ENCODE measurements around the gene DDIAS. TPM values are rescaled to one million over a fixed set of nuclear protein-coding genes. Genes with fewer than 3 reads are reported as not detected.
"Not testable (repeated sequence)": the region's sequence is repeated elsewhere in the genome, so short reads cannot be mapped to it uniquely, and the experiment has no call there.

DDIAS gene
- total RNA-seq, 2 donors from 2014 or later = 6.1 to 17.3 TPM

DNA sequence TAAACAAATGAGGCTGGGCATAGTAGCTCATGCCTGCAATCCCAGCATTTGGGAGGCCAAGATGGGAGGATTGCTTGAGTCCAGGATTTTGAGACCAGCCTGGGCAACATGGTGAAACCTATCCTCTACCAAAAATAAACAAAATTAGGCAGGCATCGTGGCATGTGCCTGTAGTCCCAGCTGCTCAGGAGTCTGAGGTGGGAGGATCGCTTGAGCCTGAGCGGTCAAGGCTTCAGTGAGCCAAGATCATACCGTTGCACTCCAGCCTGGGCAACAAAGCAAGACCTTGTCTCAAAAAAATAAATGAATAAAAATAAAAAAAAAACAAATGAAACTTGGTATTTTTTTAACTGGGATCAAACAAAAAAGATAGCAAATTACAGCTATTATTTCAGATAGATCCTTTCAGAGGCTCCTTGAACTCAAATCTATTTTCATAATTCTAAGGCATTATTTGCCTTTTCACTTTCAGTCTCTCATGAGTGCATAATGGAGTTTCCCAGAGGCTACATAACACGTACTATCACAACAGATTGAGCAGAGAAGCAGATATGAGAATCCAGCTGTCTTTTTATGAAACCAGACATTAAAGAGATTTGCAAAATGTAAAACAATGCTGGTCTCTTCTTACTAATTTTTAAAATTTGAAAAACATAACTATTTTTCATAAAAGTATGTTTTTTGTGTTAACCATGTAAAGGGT is 23.1 kb downstream of the DDIAS start:
- H3K9me3 Mint-ChIP-seq = peaks cover 3% of the 10 kb centered on the region
- ATAC-seq (replicated peaks) = no peak
- no peak overlapping the region for H3K27ac Mint-ChIP-seq
- no peak overlapping the region for H3K4me3 Mint-ChIP-seq
- H3K4me1 Mint-ChIP-seq = peaks cover 24% of the 10 kb centered on the region
- H3K27me3 Mint-ChIP-seq = no peaks in the 10 kb centered on the region
- peaks cover 11% of the 10 kb centered on the region for H3K36me3 Mint-ChIP-seq (ENCODE audit: low read depth)

DNA sequence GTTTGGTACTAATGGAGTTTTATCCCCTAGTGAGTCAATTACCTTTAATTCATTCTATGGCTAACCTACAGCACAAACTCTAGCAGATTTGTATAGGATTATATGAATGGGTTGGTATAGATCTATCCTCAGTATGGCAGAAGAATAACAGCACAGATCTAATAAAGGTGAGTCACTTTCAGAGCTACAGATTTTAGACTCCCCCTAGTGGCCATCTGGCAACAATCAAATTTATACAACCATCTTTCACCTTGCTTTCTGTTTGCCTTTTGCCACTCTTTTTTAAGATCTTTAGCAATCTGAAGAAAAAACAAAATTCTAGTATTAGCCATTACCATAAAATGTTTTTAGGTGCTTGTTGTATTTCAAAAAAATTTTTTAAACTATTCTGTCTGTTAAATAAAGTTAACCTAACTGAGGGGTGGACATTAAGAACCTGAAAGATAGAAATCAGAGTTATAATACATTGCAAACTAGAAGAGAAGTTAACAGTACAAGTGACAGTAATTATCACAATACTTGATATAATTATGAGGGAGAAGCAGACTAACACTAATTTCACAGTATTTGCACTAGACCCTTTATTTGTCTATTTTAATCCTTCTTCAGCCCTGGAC is 25.8 kb downstream of the DDIAS start:
- H3K27me3 Mint-ChIP-seq = no peaks in the 10 kb centered on the region
- H3K4me3 Mint-ChIP-seq = no peak overlapping the region
- H3K9me3 Mint-ChIP-seq = no peaks in the 10 kb centered on the region

GRCh38 chr11:82929121-82929520 is 27.6 kb downstream of the DDIAS start:
- peaks cover 25% of the 10 kb centered on the region for H3K36me3 Mint-ChIP-seq (ENCODE audit: low read depth)
- no peaks in the 10 kb centered on the region for H3K9me3 Mint-ChIP-seq
- no peak overlapping the region for H3K4me3 Mint-ChIP-seq
- H3K27me3 Mint-ChIP-seq = no peaks in the 10 kb centered on the region
- no peak overlapping the region for H3K27ac Mint-ChIP-seq
- H3K4me1 Mint-ChIP-seq = no peaks in the 10 kb centered on the region
- ATAC-seq (replicated peaks) = no peak

More for the DNA sequence above, 25.8 kb downstream of the DDIAS start:
- ATAC-seq (replicated peaks) = peak; percentile 72
- Mint-ChIP-seq H3K4me1 (peaks cover 3% of the 10 kb centered on the region), H3K36me3 (ENCODE audit: low read depth) (peaks cover 11% of the 10 kb centered on the region), H3K27ac (no peak overlapping the region)

DNA sequence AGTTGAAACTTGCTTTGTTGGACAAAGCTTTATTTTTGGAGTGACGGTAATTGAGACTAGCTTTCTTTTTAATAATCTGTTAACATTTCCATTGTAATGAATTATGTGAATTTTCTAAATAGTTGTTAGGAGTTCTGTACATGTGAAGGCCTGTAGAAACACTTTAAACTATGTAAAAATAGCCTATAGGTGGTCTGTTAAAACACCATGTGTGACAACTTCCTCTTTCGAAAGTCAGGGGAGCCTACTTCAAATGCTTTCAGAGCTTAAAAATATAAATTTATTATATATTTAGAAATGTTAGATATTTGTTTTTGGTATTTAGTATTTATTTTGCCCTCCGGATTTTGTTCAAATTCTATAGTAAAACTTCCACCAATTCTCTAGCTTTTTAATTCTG is 28.7 kb downstream of the DDIAS start:
- H3K36me3 Mint-ChIP-seq (ENCODE audit: low read depth) = peaks cover 25% of the 10 kb centered on the region
- no peaks in the 10 kb centered on the region for H3K27me3 Mint-ChIP-seq
- H3K4me3 Mint-ChIP-seq = no peak overlapping the region
- no peak for ATAC-seq (replicated peaks)
- H3K9me3 Mint-ChIP-seq = no peaks in the 10 kb centered on the region
- no peak overlapping the region for H3K27ac Mint-ChIP-seq
- no peaks in the 10 kb centered on the region for H3K4me1 Mint-ChIP-seq

DNA sequence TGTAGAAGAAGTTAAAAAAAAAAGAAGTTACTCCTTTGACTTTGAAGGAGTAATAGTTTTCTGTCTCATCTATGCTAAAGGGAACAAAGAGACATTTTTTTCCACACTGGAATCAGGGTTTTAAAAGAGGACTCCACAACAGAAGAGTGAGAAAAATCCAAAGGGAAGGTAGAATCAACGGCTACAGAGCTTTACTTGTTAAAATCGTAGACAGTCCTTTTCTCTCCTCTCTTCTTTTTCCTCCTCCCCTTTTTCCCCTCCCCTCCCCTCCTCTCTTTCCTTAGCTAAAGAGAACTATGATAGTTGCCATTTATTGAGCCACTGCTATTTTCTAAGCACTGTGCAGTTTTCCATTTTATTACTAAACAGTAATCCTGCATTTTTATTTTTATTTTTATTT is 29.2 kb downstream of the DDIAS start:
- Mint-ChIP-seq H3K36me3 (ENCODE audit: low read depth) (peaks cover 25% of the 10 kb centered on the region), H3K27me3 (no peaks in the 10 kb centered on the region), H3K4me1 (no peaks in the 10 kb centered on the region), H3K9me3 (no peaks in the 10 kb centered on the region), H3K27ac (no peak overlapping the region), H3K4me3 (no peak overlapping the region)
- no peak for ATAC-seq (replicated peaks)

- ATAC-seq (replicated peaks) = no peak
- peaks cover 25% of the 10 kb centered on the region for H3K36me3 Mint-ChIP-seq (ENCODE audit: low read depth)
Measured at GRCh38 chr11:82932564-82932963, 31.0 kb downstream of the DDIAS start.

DNA sequence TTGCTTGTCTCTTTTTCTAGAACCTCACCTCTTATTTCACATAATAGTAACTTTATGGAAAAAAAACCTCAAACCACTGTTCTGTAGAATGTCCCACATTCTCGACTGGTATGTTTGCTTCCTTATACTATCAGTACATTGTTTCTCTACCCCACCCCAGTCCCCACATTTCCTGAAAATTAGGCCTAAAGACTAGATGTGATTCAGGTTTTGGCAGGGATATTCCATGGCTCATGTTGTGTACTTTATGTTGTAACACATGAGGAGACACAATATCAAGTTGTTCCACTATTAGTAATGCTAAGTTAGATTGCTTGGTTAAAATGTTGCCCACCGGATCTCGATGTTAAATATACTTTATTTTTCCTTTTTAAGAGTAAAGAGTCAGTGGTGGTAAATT is 34.7 kb downstream of the DDIAS start:
- H3K4me1 Mint-ChIP-seq = no peaks in the 10 kb centered on the region
- H3K4me3 Mint-ChIP-seq = no peak overlapping the region
- H3K27ac Mint-ChIP-seq = no peak overlapping the region
- H3K36me3 Mint-ChIP-seq (ENCODE audit: low read depth) = peaks cover 21% of the 10 kb centered on the region
- no peaks in the 10 kb centered on the region for H3K9me3 Mint-ChIP-seq
- H3K27me3 Mint-ChIP-seq = no peaks in the 10 kb centered on the region
- no peak for ATAC-seq (replicated peaks)

More at GRCh38 chr11:82932564-82932963, 31.0 kb downstream of the DDIAS start:
- Mint-ChIP-seq H3K4me1 (no peaks in the 10 kb centered on the region), H3K9me3 (no peaks in the 10 kb centered on the region), H3K27me3 (no peaks in the 10 kb centered on the region), H3K4me3 (no peak overlapping the region), H3K27ac (no peak overlapping the region)

DNA sequence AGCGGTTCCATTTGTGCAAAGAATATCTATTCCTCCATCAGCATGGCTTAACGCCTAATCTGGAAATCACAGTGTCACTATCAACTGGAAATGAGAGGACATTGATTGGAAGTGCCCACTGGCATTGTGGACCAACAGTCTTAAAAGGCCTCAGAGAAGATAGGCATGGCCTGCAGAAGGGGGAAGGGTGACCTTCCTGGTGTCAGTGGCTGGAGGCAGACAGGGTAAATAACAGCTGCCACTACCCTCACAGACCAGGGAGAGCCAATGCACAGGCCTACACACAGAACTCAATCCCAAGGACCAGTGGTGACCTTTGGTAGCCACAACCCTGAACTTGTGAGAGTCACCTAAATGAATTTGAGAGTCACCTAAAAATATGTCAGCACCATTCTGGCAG is 36.0 kb downstream of the DDIAS start:
- H3K4me3 Mint-ChIP-seq = no peak overlapping the region
- ATAC-seq (replicated peaks) = no peak
- H3K36me3 Mint-ChIP-seq (ENCODE audit: low read depth) = peaks cover 12% of the 10 kb centered on the region
- H3K27ac Mint-ChIP-seq = no peak overlapping the region
- peaks cover 5% of the 10 kb centered on the region for H3K9me3 Mint-ChIP-seq
- H3K4me1 Mint-ChIP-seq = no peaks in the 10 kb centered on the region
- H3K27me3 Mint-ChIP-seq = no peaks in the 10 kb centered on the region

GRCh38 chr11:82939456-82939855 is 37.9 kb downstream of the DDIAS start:
- Mint-ChIP-seq H3K27ac (no peak overlapping the region), H3K27me3 (no peaks in the 10 kb centered on the region), H3K4me1 (no peaks in the 10 kb centered on the region), H3K9me3 (peaks cover 5% of the 10 kb centered on the region), H3K36me3 (ENCODE audit: low read depth) (no peaks in the 10 kb centered on the region), H3K4me3 (no peak overlapping the region)
- ATAC-seq (replicated peaks) = no peak

DNA sequence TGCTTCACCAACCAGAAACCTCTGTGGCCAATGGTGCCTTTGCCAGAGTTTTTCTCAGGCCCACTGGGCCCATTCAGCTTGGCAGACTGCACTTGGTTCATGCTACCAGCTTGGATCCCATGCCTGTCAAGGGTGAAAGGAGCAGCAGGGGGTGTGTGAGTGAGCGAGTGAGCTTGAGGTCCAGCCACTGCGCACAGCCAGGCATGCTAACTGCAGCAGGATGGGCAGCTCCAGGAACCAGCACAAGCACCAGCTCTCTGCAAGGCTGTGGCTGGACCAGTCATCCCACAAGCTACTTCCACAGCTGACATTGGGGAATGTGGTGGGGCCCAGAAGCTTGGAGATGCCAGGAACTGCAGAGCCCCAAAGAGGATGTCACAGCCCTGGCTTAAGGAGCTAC is 40.8 kb downstream of the DDIAS start:
- Mint-ChIP-seq H3K4me1 (no peaks in the 10 kb centered on the region), H3K36me3 (ENCODE audit: low read depth) (no peaks in the 10 kb centered on the region), H3K4me3 (no peak overlapping the region), H3K27me3 (no peaks in the 10 kb centered on the region), H3K9me3 (peaks cover 5% of the 10 kb centered on the region), H3K27ac (no peak overlapping the region)
- no peak for ATAC-seq (replicated peaks)

DNA sequence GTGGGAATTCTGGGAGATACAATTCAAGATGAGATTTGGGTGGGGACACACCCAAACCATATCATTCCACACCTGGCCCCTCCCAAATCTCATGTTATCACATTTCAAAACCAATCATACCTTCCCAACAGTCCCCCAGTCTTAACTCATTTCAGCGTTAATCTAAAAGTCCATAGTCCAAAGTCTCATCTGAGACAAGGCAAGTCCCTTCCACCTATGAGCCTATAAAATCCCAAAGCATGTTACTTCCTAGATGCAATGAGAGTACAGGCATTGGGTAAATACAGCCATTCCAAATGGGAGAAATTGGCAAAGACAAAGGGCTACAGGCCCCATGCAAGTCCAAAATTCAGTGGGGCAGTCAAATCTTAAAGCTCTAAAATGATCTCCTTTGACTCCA is 41.9 kb downstream of the DDIAS start:
- not testable (repeated sequence) for H3K27me3 Mint-ChIP-seq; H3K36me3 Mint-ChIP-seq (ENCODE audit: low read depth); H3K4me1 Mint-ChIP-seq; H3K27ac Mint-ChIP-seq; ATAC-seq (replicated peaks); H3K4me3 Mint-ChIP-seq; H3K9me3 Mint-ChIP-seq

DNA sequence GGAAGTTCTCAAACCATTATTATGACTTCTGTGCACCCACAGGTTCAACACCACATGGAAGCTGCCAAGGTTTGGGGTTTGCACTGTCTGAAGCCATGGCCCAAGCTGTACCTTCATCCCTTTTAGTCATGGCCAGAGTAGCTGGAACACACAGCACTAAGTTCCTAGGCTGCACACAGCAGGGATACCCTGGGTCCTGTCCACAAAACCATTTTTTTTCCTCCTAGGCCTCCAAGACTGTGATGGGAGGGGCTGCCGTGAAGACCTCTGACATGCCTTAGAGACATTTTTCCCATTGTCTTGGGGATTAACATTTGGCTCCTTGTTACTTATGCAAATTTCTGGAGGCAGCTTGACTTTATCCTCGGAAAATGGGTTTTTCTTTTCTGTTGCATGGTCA is 42.7 kb downstream of the DDIAS start:
- H3K36me3 Mint-ChIP-seq (ENCODE audit: low read depth) = no peaks in the 10 kb centered on the region
- H3K4me1 Mint-ChIP-seq = no peaks in the 10 kb centered on the region
- H3K27ac Mint-ChIP-seq = no peak overlapping the region
- H3K9me3 Mint-ChIP-seq = peaks cover 5% of the 10 kb centered on the region
- ATAC-seq (replicated peaks) = no peak
- H3K4me3 Mint-ChIP-seq = no peak overlapping the region
- no peaks in the 10 kb centered on the region for H3K27me3 Mint-ChIP-seq

DNA sequence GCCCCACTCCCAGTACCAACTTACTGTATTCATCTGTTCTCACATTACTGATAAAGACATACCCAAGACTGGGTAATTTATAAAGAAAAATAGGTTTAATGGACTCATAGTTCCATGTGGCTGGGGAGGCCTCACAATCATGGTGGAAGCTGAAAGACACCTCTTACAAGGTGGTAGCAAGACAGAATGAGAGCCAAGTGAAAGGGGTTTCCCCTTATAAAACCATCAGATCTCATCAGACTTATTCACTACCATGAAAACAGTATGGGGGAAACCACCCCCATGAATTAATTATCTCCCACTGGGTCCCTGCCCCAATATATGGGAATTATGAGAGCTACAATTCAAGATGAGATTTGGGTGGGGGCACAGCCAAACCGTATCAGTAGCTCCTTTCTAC is 43.5 kb downstream of the DDIAS start:
- H3K36me3 Mint-ChIP-seq (ENCODE audit: low read depth); H3K4me1 Mint-ChIP-seq; H3K4me3 Mint-ChIP-seq; H3K9me3 Mint-ChIP-seq; H3K27me3 Mint-ChIP-seq; ATAC-seq (replicated peaks); H3K27ac Mint-ChIP-seq: not testable (repeated sequence)

GRCh38 chr11:82945682-82946081 is 44.1 kb downstream of the DDIAS start:
- no peaks in the 10 kb centered on the region for H3K4me1 Mint-ChIP-seq
- peaks cover 5% of the 10 kb centered on the region for H3K9me3 Mint-ChIP-seq
- H3K27me3 Mint-ChIP-seq = no peaks in the 10 kb centered on the region
- H3K27ac Mint-ChIP-seq = no peak overlapping the region
- no peak for ATAC-seq (replicated peaks)
- no peaks in the 10 kb centered on the region for H3K36me3 Mint-ChIP-seq (ENCODE audit: low read depth)
- no peak overlapping the region for H3K4me3 Mint-ChIP-seq

DNA sequence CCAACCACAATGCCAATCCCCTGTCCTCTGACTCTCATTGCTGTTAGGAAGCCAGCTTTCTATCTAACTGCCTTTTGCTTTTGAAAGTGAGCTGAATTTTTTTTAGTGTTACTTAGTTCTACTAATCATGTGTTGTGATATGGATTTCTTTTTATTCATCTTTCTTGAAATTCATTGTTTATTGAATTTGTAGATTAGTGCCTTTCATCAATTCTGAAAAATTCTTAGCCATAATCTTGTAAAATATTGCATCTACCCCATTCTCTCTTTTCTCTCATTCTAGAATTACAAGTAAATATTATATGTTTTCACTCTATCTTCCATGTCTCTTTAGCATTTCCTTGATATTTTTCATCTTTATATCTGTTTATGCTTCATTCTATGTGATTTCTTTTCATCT is 47.8 kb downstream of the DDIAS start:
- Mint-ChIP-seq H3K4me3 (no peak overlapping the region), H3K27me3 (no peaks in the 10 kb centered on the region), H3K27ac (no peak overlapping the region), H3K9me3 (peaks cover 7% of the 10 kb centered on the region), H3K4me1 (no peaks in the 10 kb centered on the region), H3K36me3 (ENCODE audit: low read depth) (no peaks in the 10 kb centered on the region)
- no peak for ATAC-seq (replicated peaks)

Data from activated T-helper 17 cell treated with anti-CD3 and anti-CD28 coated beads, Interleukin-2, amount 50 U/mL, for 72 hours (primary cell).